CD4-positive, alpha-beta memory T cell (primary cell): ENCODE measurements around the gene SIPA1. TPM values are rescaled to one million over a fixed set of nuclear protein-coding genes. Genes with fewer than 3 reads are reported as not detected.

Experiments
- microRNA-seq: library from miRNA; unstranded; fragments of <30 nt; microRNA quantifications from one replicate; pipeline ENCODE4 v1.2.0, GENCODE V29; 2021; ENCODE audit warnings: borderline replicate concordance, borderline number of aligned reads, borderline microRNAs expressed, mixed read lengths
- polyA plus RNA-seq, 2 donors: library from polyadenylated mRNA; unstranded; fragments of 300-500 nt; fragmentation: Illumina TruSeq; gene quantifications; one replicate each; pipeline ENCODE4 v1.2.3, GENCODE V29; 2021
- total RNA-seq, 2 experiments: library from RNA; stranded (reverse); gene quantifications; one replicate each; pipeline ENCODE4 v1.2.3, GENCODE V29; 2021

Gene SIPA1
- total and polyA plus RNA-seq, 4 experiments from 2014 or later = 50.1 to 204 (median 159) TPM

Small RNAs within 50 kb of the gene (microRNA-seq; reads per million reads assigned to microRNA genes)
- not detected for gene MIR4489
- gene MIR4690 = not detected

Other genes with a start within 250 kb of the SIPA1 start
- gene NEAT1, start 215.3 kb upstream of the SIPA1 start, total RNA-seq = 100 to 1,000 TPM; 685 to 687 TPM
- 1 to 10 TPM; 2.3 to 4.0 TPM for gene NEAT1, start 215.3 kb upstream of the SIPA1 start, polyA plus RNA-seq
- gene MALAT1, start 139.1 kb upstream of the SIPA1 start, total RNA-seq = over 10,000 TPM; 29,058 to 29,932 TPM
- gene MALAT1, start 139.1 kb upstream of the SIPA1 start, polyA plus RNA-seq = 1,000 to 10,000 TPM; 2,969 to 3,488 TPM
- gene SCYL1, start 113.0 kb upstream of the SIPA1 start, total RNA-seq = 10 to 100 TPM; 72.5 to 81.3 TPM
- gene SCYL1, start 113.0 kb upstream of the SIPA1 start, polyA plus RNA-seq = 10 to 100 TPM; 22.9 to 40.8 TPM
- gene LTBP3, start 79.7 kb upstream of the SIPA1 start, total RNA-seq = 100 to 1,000 TPM; 201 to 211 TPM
- 10 to 100 TPM in 1 of 2 donors, 1 to 10 TPM in 1; 9.0 to 23.6 TPM for gene LTBP3, start 79.7 kb upstream of the SIPA1 start, polyA plus RNA-seq
- gene ZNRD2, start 67.6 kb upstream of the SIPA1 start, total RNA-seq = 10 to 100 TPM; 24.6 to 27.5 TPM
- gene ZNRD2, start 67.6 kb upstream of the SIPA1 start, polyA plus RNA-seq = 10 to 100 TPM; 70.1 to 74.9 TPM
- gene FAM89B, start 65.6 kb upstream of the SIPA1 start, total RNA-seq = 10 to 100 TPM; 68.9 to 71.4 TPM
- gene FAM89B, start 65.6 kb upstream of the SIPA1 start, polyA plus RNA-seq = 100 to 1,000 TPM; 130 to 164 TPM
- 100 to 1,000 TPM; 151 to 154 TPM for gene EHBP1L1, start 62.0 kb upstream of the SIPA1 start, total RNA-seq
- 10 to 100 TPM in 1 of 2 donors, 1 to 10 TPM in 1; 8.9 to 25.2 TPM for gene EHBP1L1, start 62.0 kb upstream of the SIPA1 start, polyA plus RNA-seq
- gene KCNK7, start 42.3 kb upstream of the SIPA1 start, total RNA-seq = 1 to 10 TPM; 1.6 to 2.7 TPM
- gene KCNK7, start 42.3 kb upstream of the SIPA1 start, polyA plus RNA-seq = 1 to 10 TPM in 1 of 2 donors, not detected in 1; 1.2 TPM
- 10 to 100 TPM; 92.0 to 93.6 TPM for gene MAP3K11, start 23.9 kb upstream of the SIPA1 start, total RNA-seq
- 10 to 100 TPM in 1 of 2 donors, 1 to 10 TPM in 1; 6.3 to 24.1 TPM for gene MAP3K11, start 23.9 kb upstream of the SIPA1 start, polyA plus RNA-seq
- gene PCNX3, start 22.3 kb upstream of the SIPA1 start, total RNA-seq = 10 to 100 TPM; 63.3 to 66.3 TPM
- 1 to 10 TPM in 1 of 2 donors, under 1 TPM in 1; 0.41 to 6.3 TPM for gene PCNX3, start 22.3 kb upstream of the SIPA1 start, polyA plus RNA-seq
- gene RELA, start 24.8 kb downstream of the SIPA1 start, total RNA-seq = 100 to 1,000 TPM; 170 to 173 TPM
- 10 to 100 TPM; 36.5 to 74.7 TPM for gene RELA, start 24.8 kb downstream of the SIPA1 start, polyA plus RNA-seq
- 100 to 1,000 TPM in 1 of 2 experiments, 10 to 100 TPM in 1; 93.5 to 106 TPM for gene KAT5, start 74.2 kb downstream of the SIPA1 start, total RNA-seq
- gene KAT5, start 74.2 kb downstream of the SIPA1 start, polyA plus RNA-seq = 10 to 100 TPM; 45.4 to 61.5 TPM
- gene RNASEH2C, start 82.7 kb downstream of the SIPA1 start, total RNA-seq = 10 to 100 TPM; 69.1 to 69.7 TPM
- 10 to 100 TPM; 61.4 to 74.2 TPM for gene RNASEH2C, start 82.7 kb downstream of the SIPA1 start, polyA plus RNA-seq
- gene AP5B1, start 142.9 kb downstream of the SIPA1 start, total RNA-seq = 10 to 100 TPM; 25.6 to 26.9 TPM
- 10 to 100 TPM in 1 of 2 donors, 1 to 10 TPM in 1; 5.2 to 13.7 TPM for gene AP5B1, start 142.9 kb downstream of the SIPA1 start, polyA plus RNA-seq
- not detected for gene OVOL1, start 149.0 kb downstream of the SIPA1 start, total RNA-seq
- not detected for gene OVOL1, start 149.0 kb downstream of the SIPA1 start, polyA plus RNA-seq
- gene SNX32, start 195.9 kb downstream of the SIPA1 start, total RNA-seq = under 1 TPM; 0.42 to 0.64 TPM
- under 1 TPM; 0.68 to 0.93 TPM for gene SNX32, start 195.9 kb downstream of the SIPA1 start, polyA plus RNA-seq
- gene CFL1, start 220.1 kb downstream of the SIPA1 start, total RNA-seq = 100 to 1,000 TPM; 540 to 578 TPM
- 1,000 to 10,000 TPM; 2,794 to 2,825 TPM for gene CFL1, start 220.1 kb downstream of the SIPA1 start, polyA plus RNA-seq
- 10 to 100 TPM; 93.6 to 95.5 TPM for gene MUS81, start 222.3 kb downstream of the SIPA1 start, total RNA-seq
- gene MUS81, start 222.3 kb downstream of the SIPA1 start, polyA plus RNA-seq = 10 to 100 TPM; 24.0 to 31.1 TPM
- 1 to 10 TPM; 6.0 to 8.3 TPM for gene EFEMP2, start 234.7 kb downstream of the SIPA1 start, total RNA-seq
- gene EFEMP2, start 234.7 kb downstream of the SIPA1 start, polyA plus RNA-seq = under 1 TPM; 0.40 to 0.55 TPM
- 10 to 100 TPM; 30.1 to 30.4 TPM for gene CTSW, start 241.7 kb downstream of the SIPA1 start, total RNA-seq
- 100 to 1,000 TPM in 1 of 2 donors, 10 to 100 TPM in 1; 80.9 to 107 TPM for gene CTSW, start 241.7 kb downstream of the SIPA1 start, polyA plus RNA-seq